Hematopoietic multipotent progenitor cell treated with erythropoietin and hydrocortisone succinate and interleukin-3 and kit ligand, for 8 days (in vitro differentiated cells): ENCODE data around the gene SENP2.
"Not testable (repeated sequence)": the region's sequence is repeated elsewhere in the genome, so short reads cannot be mapped to it uniquely, and the experiment has no call there.

Experiments used
- DNase-seq: peaks from one replicate; pipeline ENCODE4 v3.0.0-alpha.2; 2015

Gene SENP2

GRCh38 chr3:185594073-185594472 lies 8.0 kb downstream of the SENP2 start:
- no peak for DNase-seq

GRCh38 chr3:185595526-185595925 lies 9.4 kb downstream of the SENP2 start:
- no peak for DNase-seq

DNA sequence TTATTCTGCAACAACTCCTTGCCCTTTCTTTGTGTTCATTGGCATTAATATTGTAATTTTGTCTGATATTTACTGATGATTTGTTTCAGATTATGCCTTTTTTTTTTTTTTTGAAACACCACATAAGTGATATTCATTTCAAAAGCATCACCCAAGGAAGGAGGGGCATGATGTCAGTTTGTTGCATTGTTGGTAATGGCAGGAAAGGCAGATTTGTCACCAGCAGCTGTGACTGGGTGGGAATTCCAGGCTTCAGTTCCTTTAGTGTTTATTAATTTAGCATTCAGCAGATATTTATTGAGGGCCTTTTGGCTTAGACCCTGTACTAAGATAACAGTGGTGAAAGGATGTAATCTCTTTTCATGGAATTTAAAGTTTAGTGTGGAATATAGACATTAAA lies 19.5 kb downstream of the SENP2 start:
- DNase-seq: no peak

- DNase-seq: no peak
These were observed 20.1 kb downstream of the SENP2 start for GRCh38 chr3:185606196-185606595.

GRCh38 chr3:185613016-185613415 lies 26.9 kb downstream of the SENP2 start:
- DNase-seq: no peak

- no peak for DNase-seq
These were observed 38.0 kb downstream of the SENP2 start for GRCh38 chr3:185623939-185624665.

DNA sequence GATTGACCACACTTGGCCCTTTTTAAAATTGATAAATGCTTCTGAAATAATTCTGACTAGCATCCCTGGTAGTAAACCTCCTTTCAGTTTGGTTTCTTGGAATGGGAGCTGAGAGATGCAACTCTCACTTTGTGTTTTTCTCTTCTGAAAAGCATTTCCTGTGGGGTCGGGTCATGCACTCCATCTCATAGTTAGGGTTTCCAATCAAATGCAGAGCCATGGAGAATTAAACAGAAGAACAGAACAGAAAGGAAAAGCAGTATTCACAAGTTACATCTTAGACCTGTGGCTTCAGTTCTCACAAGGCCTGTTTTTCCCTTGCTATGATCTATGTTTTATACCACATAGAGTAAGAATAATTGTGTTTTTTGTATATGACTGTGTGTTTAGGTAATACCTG lies 39.7 kb downstream of the SENP2 start:
- DNase-seq: no peak

DNA sequence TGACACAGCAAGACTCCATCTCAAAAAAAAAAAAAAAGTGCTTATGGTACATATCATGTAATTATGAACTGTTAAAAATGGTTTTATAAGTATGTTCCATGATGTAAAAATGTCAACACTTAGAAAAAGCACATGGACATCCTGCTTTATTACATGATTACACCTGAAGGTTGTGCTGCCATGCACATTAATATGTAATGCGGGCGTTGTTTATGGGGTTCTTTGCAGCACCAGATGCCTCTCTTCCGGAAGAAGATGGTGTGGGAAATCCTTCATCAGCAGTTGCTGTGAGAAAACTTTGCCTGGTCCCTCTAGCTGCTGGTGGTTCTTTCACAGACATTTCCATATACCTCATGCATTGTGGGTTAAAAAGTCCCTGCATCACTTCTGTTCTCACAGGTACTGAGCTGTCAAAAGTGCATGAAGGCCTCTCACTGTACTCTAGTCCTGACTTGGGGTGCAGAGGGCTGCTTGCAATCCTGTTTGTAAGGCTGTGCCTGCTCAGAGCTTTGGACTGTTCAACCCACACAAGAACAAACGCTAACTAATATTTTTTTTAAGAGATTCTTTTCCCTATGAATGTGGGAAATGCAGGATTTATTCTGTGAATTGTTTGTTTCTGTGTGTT lies 43.6 kb downstream of the SENP2 start:
- DNase-seq: no peak

DNA sequence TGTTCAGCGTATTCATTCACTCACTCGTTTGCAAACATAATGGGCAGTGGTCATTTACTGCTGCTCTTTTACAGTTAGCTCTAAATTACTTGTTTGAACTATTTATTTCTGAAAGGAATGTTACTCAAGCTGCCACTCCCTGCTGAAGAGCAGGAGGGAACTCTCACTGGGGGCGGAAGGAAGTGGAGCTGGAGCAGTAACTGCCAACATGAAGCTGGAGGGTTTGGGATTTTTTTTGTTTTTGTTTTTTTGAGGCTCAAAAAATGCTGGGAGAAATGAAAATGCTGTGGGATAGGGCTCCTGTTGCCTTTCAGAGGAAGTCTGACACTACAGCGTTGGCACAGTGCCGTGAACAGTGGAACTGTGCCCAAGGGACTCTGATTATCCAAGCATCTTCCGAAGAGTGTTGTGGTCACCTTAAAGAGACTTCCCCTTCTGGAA lies 44.1 kb downstream of the SENP2 start:
- DNase-seq: no peak

DNA sequence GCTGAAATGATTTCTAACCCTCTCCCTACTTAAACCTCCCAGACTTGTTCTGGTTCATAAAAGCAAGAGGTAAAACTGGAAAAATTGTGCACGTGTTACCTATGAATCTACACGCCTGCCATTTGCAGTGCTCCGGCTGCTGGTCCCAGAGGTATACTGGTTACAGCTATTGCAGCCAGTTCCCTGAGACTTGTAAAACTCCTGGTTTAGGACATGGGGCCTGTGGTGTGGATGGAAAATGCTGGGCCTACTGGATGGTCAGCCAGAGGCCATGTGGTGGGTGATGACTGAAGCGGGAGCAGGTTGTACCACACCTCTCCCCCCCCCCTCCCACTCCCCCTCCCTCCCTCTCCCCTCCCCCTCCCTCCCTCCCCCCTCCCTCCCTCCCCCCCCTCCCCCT lies 45.0 kb downstream of the SENP2 start:
- DNase-seq: no peak

DNA sequence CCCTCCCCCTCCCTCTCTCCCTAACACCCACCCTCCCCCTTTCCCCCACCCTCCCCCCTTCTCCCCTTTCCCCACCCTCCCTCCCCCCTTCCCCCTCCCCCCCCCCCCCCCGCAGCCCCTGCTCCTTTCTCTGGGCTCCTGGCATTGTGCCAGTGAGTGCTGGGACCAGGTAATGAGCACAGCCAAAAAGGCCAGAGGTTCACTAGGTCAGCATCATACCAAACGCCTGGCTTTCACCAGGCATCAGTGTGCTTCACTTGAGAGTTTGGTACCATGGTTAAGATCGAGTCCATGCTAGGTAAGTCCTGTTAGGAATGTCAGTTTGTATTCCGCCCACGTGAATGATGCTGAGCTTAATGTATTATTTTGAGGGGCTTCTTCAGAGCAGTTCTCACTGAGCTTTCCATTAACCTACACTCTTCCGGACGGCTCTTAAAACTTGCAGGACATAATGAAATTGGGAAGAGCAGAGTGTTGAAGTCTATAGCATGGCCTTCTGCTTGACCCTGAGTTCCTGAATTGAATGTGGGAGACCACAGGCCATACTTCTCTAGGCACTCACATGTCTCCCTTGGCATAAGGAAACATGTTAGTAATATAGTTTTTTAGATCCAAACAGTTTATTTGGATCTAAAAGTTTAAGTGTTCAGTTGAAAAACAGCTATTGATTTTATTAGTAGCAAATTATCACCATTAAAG lies 45.6 kb downstream of the SENP2 start:
- DNase-seq: no peak

- no peak for DNase-seq
These were observed 46.9 kb downstream of the SENP2 start for GRCh38 chr3:185632996-185633395.

GRCh38 chr3:185637388-185637787 lies 51.3 kb downstream of the SENP2 start:
- DNase-seq: no peak

DNA sequence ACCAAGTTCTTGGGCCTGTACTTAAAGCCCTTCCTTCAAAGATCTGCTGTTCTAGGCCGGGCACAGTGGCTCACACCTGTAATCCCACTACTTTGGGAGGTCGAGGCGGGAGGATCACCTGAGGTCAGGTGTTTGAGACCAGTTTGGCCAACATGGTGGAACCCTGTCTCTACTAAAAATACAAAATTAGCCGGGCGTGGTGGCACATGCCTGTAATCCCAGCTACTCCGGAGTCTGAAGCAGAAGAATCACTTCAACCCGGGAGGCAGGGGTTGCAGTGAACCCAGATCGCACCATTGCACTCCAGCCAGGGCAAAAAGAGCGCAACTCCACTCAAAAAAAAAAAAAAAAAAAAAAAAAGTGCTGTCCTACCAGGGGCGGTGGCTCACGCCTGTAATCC lies 52.6 kb downstream of the SENP2 start:
- not testable (repeated sequence) for DNase-seq

GRCh38 chr3:185639632-185640206 lies 53.6 kb downstream of the SENP2 start:
- DNase-seq: no peak

GRCh38 chr3:185640308-185640707 lies 54.2 kb downstream of the SENP2 start:
- DNase-seq: no peak

DNA sequence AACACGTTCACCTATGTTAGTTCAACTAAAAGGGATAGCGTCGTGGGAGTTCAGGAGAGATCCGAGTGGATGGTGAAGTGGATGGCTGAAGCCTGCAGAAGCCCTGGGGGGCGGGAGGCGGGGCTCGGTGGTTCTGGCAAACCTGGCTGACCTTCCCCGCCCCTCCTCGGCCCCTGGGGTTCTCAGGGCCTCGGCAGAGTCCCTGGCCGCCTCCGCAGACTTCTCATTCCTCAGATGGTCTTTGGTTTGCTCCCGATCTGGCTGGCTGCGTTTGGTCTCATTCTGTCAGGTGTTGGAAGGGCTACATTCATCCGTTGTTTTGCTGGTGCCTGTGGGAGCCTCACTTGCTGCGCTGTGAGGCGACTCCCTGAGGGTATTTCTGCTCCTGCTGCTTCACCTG lies 59.1 kb downstream of the SENP2 start:
- not testable (repeated sequence) for DNase-seq

DNA sequence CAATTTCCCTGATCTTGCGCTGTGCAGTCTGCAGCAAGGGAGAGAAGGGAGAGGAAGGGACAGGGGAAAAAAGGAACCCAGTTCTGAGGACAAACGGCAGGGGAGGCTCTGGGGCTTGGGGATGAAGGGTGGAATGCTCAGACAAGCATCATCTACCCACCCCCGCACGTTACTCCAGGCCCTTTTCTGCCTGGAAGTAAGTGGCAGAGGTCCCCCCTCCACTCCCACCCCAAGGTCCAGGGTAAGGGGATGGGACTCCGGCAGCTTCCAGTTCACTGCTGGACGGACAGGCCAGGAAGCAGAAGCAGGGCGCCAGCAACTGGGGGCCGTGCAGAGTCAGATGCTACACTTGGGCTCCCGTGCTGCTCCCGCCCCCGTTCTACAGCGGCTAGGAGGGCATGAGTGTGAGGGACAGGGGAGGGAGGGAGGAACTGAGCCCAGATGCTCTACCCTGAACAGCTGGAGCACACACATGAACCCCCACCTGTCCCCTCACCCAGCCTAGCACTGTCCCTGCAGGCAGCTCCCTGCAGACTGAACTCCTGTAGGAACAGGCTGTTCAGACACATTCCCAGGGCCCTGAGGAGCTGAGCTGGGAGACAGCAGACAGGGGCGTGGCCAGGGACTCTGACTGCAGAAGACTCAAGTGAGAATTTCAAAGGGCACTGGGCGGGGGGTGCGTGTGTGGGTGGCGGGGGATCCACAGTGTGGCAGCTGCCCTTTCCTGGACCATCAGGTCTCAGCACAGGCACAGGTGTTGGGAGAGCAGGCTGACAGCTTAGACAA lies 59.7 kb downstream of the SENP2 start:
- DNase-seq: no peak

- DNase-seq: no peak
These were observed 60.5 kb downstream of the SENP2 start for GRCh38 chr3:185646382-185647133.

DNA sequence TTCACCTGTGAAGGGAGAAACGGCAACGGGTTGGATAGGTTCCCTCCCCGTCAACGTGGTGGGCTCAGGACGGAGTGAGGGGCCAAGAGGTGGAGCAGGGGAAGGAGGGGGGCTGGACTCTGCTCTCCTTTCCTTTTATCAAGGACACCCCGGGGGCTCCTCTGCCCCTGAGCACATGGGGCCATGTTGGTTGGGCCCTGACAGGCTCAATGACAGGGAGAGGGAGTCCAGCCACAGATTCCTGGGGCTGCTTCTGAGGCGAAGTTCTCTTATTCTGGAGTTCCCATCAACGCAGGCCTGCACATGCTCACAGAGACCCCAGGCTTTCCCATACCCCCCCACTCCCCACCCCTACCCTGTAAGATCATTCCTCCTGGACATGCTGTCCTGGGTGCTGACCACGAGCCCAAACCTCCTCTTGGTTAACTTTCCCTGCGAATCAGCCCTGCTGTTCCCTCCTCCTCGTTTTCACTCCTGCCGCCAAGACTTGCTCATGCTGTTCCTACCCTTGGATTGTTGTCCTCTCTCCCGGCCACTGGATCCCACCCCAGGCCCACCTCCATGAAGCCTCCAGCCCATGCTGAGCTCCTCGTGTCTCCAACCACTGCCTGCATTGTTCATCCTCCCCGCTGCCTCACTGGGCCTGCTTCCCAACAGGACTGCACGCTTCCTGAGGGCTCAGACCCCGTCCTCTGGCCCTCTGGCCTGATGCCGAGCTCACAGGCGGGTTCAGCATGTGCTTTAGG lies 61.2 kb downstream of the SENP2 start:
- no peak for DNase-seq

- no peak for DNase-seq
These were observed 61.8 kb downstream of the SENP2 start for GRCh38 chr3:185647880-185648210.

- no peak for DNase-seq
These were observed 62.3 kb downstream of the SENP2 start for GRCh38 chr3:185648396-185648795.
